Stimulated activated naive CD8-positive, alpha-beta T cell treated with anti-CD3 and anti-CD28 coated beads, Interleukin-15, amount 100 ng/mL, for 72 hours (primary cell): ENCODE measurements around the gene TSR3.

Experiments used
- ATAC-seq: fragments of 150-1000 bp; cut with Tn5 transposase; 2 replicates; pipeline ENCODE4 v1.10.0; 2021; ENCODE audit warnings: mild to moderate bottlenecking, moderate library complexity
- DNase-seq, 2 donors: peaks; one replicate each; pipeline ENCODE4 v3.0.0; 2021 to 2022
- H3K27ac Mint-ChIP-seq, 2 donors: one replicate each; pipeline ENCODE4 v1.8.0; 2022; ENCODE audit warnings: mild to moderate bottlenecking in 2 of 2, mixed read lengths in 2 of 2, moderate library complexity in 2 of 2
- H3K27me3 Mint-ChIP-seq: one replicate; pipeline ENCODE4 v1.8.0; 2022; ENCODE audit warnings: mixed read lengths
- H3K4me1 Mint-ChIP-seq: one replicate; pipeline ENCODE4 v1.8.0; 2022; ENCODE audit warnings: mild to moderate bottlenecking, mixed read lengths
- H3K4me3 Mint-ChIP-seq, 2 donors: one replicate each; pipeline ENCODE4 v1.8.0; 2022; ENCODE audit warnings: mild to moderate bottlenecking in 2 of 2, mixed read lengths in 2 of 2, moderate library complexity in 1 of 2
- H3K9me3 Mint-ChIP-seq, 2 donors: one replicate each; pipeline ENCODE4 v1.8.0; 2022; ENCODE audit warnings: mixed read lengths in 2 of 2

Gene TSR3

GRCh38 chr16:1381612-1382406, 30.1 kb upstream of the TSR3 start:
- ATAC-seq (no peak), DNase-seq (no peak)
- Mint-ChIP-seq H3K27me3 (no peaks in the 10 kb centered on the region), H3K9me3 (no peaks in the 10 kb centered on the region), H3K4me1 (peaks cover 25% of the 10 kb centered on the region), H3K27ac (no peak overlapping the region), H3K4me3 (no peak overlapping the region)

DNA sequence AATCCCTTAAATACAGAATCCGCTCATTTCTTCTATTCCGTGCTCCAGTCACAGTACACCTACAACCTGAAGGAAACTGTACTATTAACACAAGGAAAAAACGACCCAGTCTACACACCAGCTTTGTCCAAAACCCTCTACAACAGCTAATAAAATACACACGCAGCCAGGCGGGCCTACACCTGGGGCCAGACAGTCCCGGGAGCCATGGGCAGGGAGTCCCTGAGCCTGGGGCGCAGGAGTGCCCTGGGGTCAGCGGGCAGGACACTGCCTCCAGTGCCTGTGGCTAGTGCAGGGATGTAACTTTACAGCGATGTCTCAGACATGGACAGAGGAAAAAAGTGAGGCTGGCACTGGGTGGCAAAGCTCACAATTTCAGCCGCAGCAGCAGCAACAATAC, 28.5 kb upstream of the TSR3 start:
- Mint-ChIP-seq H3K4me3 (peak overlapping the region; percentile 83 to 84), H3K27ac (peak overlapping the region; percentile 54 to 88), H3K4me1 (peaks cover 36% of the 10 kb centered on the region), H3K9me3 (no peaks in the 10 kb centered on the region), H3K27me3 (no peaks in the 10 kb centered on the region)
- no peak for ATAC-seq
- DNase-seq: no peak

DNA sequence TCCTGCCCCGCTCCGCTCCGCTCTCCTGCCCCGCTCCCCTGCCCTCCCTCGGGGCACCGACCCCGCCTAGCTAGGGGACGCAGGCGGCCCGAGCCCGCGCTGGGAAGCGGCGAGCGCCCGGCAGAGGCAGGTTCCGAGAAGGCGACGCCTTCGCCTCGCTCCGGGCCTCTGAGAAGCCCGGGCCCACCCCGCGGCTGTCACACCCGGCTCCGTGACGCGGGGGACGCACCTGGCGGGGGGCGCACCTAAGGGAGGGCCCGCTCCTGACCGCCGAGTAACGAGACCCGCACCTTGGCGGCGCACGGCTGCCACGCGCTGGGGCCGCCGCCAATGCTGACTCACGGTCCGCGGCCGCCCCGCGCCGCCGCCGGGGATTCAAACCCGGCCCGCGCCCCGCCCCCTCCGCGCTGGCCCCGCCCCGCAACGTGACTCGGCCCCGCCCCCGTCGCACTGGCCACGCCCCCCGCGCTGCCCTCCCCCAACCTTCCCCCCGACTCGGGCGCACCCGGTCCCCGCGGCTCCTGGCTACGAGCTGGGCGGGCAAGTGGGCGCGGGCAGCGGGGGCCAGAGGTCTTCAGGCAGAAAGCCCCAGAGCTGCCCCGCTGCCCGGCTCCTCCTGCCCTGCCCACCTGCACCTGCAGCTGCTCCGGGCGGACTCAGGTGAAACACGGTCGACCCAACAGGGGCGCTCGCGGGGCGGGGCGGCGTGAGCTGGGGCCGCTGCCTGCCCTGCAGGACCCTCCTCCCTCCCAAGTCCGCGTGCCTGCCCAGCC, 27.8 kb upstream of the TSR3 start:
- DNase-seq: peak; percentile 61 to 63
- Mint-ChIP-seq H3K27ac (peak overlapping the region; percentile 54 to 88), H3K27me3 (no peaks in the 10 kb centered on the region), H3K9me3 (no peaks in the 10 kb centered on the region), H3K4me3 (peak overlapping the region; percentile 84 to 87), H3K4me1 (peaks cover 36% of the 10 kb centered on the region)
- ATAC-seq: peak; percentile 80

DNA sequence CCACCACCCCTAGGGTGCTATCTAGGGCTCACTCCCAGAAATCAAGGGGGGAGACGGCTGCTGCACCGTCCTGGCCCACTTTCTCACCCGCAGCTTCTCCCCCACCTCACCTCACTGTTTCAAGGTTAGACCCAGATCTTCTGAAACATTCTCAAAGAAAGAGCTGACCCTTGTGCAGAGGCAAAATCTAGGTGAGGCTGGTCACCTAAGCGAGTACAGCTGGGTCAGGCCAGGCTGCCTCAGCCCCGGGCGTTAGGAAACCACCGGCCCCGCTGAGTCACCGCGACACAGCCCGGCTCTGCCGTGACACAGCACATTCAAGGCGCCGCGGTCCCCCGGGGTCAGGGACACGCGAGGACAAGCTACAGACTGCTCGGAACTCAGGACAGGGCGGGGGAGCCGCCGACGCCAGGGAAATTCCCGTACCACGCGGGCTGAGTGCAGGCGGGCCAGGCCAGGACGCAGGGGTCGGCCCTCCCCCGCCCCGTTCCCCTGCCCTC, 27.2 kb upstream of the TSR3 start:
- peaks cover 40% of the 10 kb centered on the region for H3K4me1 Mint-ChIP-seq
- peak overlapping the region; percentile 85 to 95 for H3K27ac Mint-ChIP-seq
- H3K4me3 Mint-ChIP-seq: peak overlapping the region; percentile 87 to 89
- peak in 1 of 2 donors; percentile 61 for DNase-seq
- H3K9me3 Mint-ChIP-seq: no peaks in the 10 kb centered on the region
- no peaks in the 10 kb centered on the region for H3K27me3 Mint-ChIP-seq
- ATAC-seq: peak; percentile 77

DNA sequence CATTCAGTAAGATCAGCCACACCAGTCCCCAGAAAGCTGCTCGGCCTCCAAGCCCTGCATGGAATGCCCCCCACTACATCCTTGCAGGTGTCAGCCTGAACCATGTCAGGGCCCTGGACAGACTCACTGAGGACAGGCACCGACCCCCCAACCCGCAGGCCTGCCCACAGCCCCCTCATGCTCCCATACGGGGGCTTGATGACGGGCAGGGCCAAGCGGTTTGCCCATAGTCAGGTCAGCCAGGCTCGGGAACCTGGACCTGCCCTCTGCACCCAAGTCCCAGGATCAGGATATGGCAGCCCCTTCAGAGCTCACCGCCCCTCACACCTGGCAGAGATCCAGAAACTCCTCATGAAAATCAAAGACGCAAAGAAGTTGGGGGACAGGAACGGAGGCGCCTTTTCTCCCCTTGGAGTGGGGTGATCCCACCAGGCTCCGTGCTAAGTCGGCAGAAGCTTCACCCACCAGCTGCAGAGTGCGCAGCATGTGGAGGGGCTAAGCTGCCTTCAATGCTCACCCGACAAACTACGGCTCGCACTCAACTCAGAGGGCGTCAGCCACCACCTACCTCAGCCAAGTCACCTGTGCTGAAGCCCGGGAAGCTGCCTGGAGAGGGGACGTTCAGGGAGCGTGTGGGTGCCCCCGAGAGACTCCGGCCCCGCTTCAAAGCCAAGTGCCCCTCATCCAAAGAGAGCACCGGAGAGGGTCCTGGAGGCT, 26.6 kb upstream of the TSR3 start:
- H3K4me3 Mint-ChIP-seq: peak overlapping the region; percentile 87 to 89
- H3K27ac Mint-ChIP-seq: peak overlapping the region; percentile 85 to 95
- no peak for ATAC-seq
- H3K4me1 Mint-ChIP-seq: peaks cover 40% of the 10 kb centered on the region
- no peak for DNase-seq
- no peaks in the 10 kb centered on the region for H3K27me3 Mint-ChIP-seq
- no peaks in the 10 kb centered on the region for H3K9me3 Mint-ChIP-seq

DNA sequence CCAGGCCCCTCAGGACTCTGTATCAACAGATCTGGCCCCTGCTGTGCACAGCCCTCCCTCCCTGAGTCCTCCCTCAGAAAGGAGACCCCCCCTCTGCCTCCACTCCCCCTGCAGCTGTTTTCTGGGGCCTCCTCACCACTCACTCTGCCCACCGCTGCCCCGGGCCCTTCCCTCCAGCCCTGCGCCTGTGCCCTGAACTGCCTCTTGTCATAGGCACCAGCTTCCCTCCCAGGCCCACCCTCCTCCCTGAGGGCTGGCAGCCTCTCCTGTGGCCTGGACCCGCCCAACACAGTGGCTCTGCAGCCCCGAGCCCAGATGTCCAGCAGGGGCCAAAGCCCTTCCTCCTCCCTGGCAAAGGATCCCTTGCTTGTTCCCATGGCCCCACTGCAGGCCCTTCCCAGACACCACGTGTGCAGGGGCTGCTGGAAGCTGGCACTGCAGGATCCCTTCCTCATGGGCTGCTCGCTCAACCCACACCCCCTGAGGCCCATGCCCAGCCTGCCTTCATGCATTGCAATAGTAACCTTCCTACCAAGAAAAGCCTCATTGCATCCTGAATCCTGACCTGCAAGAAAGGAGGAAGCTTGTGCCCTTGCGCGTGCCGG, 25.8 kb upstream of the TSR3 start:
- ATAC-seq: no peak
- Mint-ChIP-seq H3K27ac (peak overlapping the region; percentile 65 to 95), H3K4me3 (peak overlapping the region; percentile 87 to 89), H3K27me3 (no peaks in the 10 kb centered on the region), H3K9me3 (no peaks in the 10 kb centered on the region), H3K4me1 (peaks cover 40% of the 10 kb centered on the region)
- DNase-seq: no peak

GRCh38 chr16:1375741-1376410, 24.2 kb upstream of the TSR3 start:
- DNase-seq (no peak), ATAC-seq (no peak)
- Mint-ChIP-seq H3K27ac (peak overlapping the region in 1 of 2 donors; percentile 25), H3K9me3 (no peaks in the 10 kb centered on the region), H3K27me3 (no peaks in the 10 kb centered on the region), H3K4me1 (peaks cover 40% of the 10 kb centered on the region), H3K4me3 (no peak overlapping the region)

- peak overlapping the region in 1 of 2 donors; percentile 27 for H3K27ac Mint-ChIP-seq
- H3K27me3 Mint-ChIP-seq: no peaks in the 10 kb centered on the region
- ATAC-seq (no peak), DNase-seq (no peak)
- H3K4me3 Mint-ChIP-seq: no peak overlapping the region
- no peaks in the 10 kb centered on the region for H3K9me3 Mint-ChIP-seq
- H3K4me1 Mint-ChIP-seq: peaks cover 39% of the 10 kb centered on the region
Observed at GRCh38 chr16:1375298-1375640, 23.6 kb upstream of the TSR3 start.

DNA sequence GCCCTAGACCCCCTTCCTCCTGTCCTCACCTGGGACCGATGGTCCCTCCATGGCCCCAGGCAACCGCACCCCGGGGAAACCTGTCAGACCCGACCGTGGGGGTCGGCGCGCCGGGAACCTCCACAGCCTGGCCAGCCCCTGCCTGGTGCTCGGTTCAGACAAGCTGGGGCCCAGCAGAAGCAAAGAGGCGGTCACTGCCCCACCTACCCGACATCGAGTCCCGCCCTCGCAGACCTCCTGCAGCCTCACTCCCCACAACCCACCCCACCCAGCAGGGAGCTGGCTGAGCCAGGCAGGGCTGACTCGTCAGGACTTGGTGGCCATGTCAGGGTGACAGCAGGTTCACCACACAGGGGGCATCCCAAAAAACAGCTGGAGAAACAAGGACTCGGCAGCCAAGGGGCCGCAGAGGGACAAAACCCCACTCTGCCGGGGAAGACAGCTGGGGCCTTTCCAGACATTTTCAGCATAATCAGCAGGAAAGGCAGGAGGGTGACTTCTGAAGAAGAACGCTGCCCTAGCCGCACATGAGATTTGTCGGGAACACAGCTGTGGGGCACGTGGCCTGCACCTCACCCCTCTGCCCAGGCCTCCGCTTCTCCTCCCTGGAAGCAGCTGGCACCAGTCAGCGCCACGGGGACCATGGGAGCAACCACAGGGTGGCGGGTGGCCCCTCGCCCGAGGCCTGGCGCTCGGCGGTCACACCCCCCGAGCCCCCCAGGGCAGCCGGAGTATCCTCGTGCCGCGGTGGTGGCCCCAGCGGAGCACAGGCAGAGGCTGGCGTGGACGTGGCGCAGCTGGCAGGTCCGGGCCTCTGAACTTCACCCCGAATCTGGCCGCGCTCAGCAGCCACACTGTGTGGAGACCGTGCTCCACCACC, 23.0 kb upstream of the TSR3 start:
- no peak for DNase-seq

GRCh38 chr16:1372292-1372950, 20.7 kb upstream of the TSR3 start:
- peaks cover 17% of the 10 kb centered on the region for H3K4me1 Mint-ChIP-seq
- H3K27ac Mint-ChIP-seq: no peak overlapping the region
- DNase-seq (no peak), ATAC-seq (no peak)
- H3K9me3 Mint-ChIP-seq: no peaks in the 10 kb centered on the region
- H3K27me3 Mint-ChIP-seq: no peaks in the 10 kb centered on the region
- H3K4me3 Mint-ChIP-seq: no peak overlapping the region

More for the DNA sequence above, 23.0 kb upstream of the TSR3 start:
- Mint-ChIP-seq H3K27me3 (no peaks in the 10 kb centered on the region), H3K4me1 (peaks cover 33% of the 10 kb centered on the region), H3K9me3 (no peaks in the 10 kb centered on the region), H3K27ac (no peak overlapping the region), H3K4me3 (no peak overlapping the region)
- ATAC-seq: no peak

GRCh38 chr16:1371054-1371978, 19.6 kb upstream of the TSR3 start:
- peaks cover 12% of the 10 kb centered on the region for H3K4me1 Mint-ChIP-seq
- no peak overlapping the region for H3K4me3 Mint-ChIP-seq
- H3K9me3 Mint-ChIP-seq: no peaks in the 10 kb centered on the region
- H3K27me3 Mint-ChIP-seq: no peaks in the 10 kb centered on the region
- H3K27ac Mint-ChIP-seq: no peak overlapping the region
- ATAC-seq (no peak), DNase-seq (no peak)

- ATAC-seq: no peak
- no peak for DNase-seq
- no peaks in the 10 kb centered on the region for H3K27me3 Mint-ChIP-seq
- no peaks in the 10 kb centered on the region for H3K9me3 Mint-ChIP-seq
- H3K4me3 Mint-ChIP-seq: no peak overlapping the region
- peak overlapping the region in 1 of 2 donors; percentile 19 for H3K27ac Mint-ChIP-seq
- peaks cover 14% of the 10 kb centered on the region for H3K4me1 Mint-ChIP-seq
Observed at GRCh38 chr16:1367486-1368174, 16.0 kb upstream of the TSR3 start.
